ENCODE measurements around the gene CD3E. TPM values are rescaled to one million over a fixed set of nuclear protein-coding genes. Genes with fewer than 3 reads are reported as not detected.

CD3E gene
- total RNA-seq, 2 donors from 2014 or later: 404 to 419 TPM

DNA sequence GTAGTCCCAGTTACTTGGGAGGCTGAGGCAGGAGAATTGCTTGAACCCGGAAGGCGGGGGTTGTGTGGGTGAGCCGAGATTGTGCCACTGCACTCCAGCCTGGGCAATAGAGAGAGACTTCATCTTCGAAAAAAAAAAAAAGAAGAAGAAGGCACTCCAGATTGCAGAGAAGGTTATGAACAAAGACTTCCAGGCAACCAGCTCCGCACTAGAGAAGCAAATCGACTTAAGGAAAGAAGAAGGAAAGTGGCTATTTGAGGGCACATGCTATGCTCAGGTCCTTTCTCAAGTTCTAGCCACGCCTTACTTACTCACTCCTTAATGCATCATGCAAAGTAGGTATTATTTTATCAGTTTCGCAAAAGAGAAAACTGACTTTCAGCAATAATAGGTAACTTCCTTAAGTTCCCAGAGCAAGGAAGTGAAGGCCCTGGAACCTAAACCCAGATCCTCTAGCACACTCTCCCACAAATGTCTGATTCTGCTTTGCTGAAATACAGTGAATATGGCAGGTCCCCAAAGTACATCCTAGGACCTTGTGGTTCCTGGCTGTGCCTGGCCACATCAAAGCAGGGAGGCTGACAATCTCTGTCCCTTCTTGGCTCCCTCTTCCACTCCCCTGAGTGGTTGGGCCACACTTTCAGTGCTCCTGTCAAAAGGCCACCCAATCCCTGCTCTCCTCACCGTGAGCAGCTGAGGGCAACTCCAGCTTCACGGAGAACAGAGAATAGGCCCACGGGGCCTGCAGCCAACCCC, 14.2 kb downstream of the CD3E start:
- H3K4me1 Mint-ChIP-seq (ENCODE audit: low read depth): peaks cover 78% of the 10 kb centered on the region
- H3K4me3 Mint-ChIP-seq: no peak overlapping the region
- H3K36me3 Mint-ChIP-seq (ENCODE audit: insufficient read depth in 2 of 2): peaks cover 5 to 16% of the 10 kb centered on the region in 2 donors
- no peaks in the 10 kb centered on the region for H3K27me3 Mint-ChIP-seq (ENCODE audit: low read depth)
- DNase-seq (no peak), ATAC-seq (replicated peaks in 1 of 2) (no peak)
- H3K27ac Mint-ChIP-seq: no peak overlapping the region
- no peaks in the 10 kb centered on the region for H3K9me3 Mint-ChIP-seq

DNA sequence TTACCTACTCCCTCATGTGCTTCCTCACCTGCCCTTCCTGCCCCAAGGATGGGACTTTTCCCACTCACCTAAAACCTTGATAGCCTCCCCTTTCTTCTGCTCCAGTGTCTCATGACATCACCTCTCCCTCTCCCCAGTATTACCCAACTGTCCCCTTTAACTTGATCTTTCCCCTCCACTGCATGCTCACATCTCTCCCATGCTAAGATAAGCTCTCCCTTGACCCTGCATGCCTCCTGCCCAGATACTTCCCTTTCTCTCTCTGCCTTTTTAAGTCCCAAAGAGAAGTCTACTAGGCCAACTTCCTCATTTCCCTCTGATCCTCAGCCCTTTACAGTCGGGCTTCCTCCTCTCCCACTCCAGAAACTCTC, 14.8 kb downstream of the CD3E start:
- Mint-ChIP-seq H3K4me1 (ENCODE audit: low read depth) (peaks cover 72% of the 10 kb centered on the region), H3K27ac (peak overlapping the region; percentile 18), H3K27me3 (ENCODE audit: low read depth) (no peaks in the 10 kb centered on the region), H3K4me3 (no peak overlapping the region), H3K36me3 (ENCODE audit: insufficient read depth in 2 of 2) (peaks cover 2 to 15% of the 10 kb centered on the region in 2 donors), H3K9me3 (no peaks in the 10 kb centered on the region)
- DNase-seq (no peak), ATAC-seq (replicated peaks in 1 of 2) (no peak)

- peak overlapping the region; percentile 17 for H3K27ac Mint-ChIP-seq
- H3K4me3 Mint-ChIP-seq: no peak overlapping the region
- DNase-seq (no peak), ATAC-seq (replicated peaks in 1 of 2) (no peak)
- peaks cover 2 to 10% of the 10 kb centered on the region in 2 donors for H3K36me3 Mint-ChIP-seq (ENCODE audit: insufficient read depth in 2 of 2)
- no peaks in the 10 kb centered on the region for H3K9me3 Mint-ChIP-seq
- H3K27me3 Mint-ChIP-seq (ENCODE audit: low read depth): no peaks in the 10 kb centered on the region
- H3K4me1 Mint-ChIP-seq (ENCODE audit: low read depth): peaks cover 62% of the 10 kb centered on the region
These were observed 16.0 kb downstream of the CD3E start for GRCh38 chr11:118320515-118320914.

DNA sequence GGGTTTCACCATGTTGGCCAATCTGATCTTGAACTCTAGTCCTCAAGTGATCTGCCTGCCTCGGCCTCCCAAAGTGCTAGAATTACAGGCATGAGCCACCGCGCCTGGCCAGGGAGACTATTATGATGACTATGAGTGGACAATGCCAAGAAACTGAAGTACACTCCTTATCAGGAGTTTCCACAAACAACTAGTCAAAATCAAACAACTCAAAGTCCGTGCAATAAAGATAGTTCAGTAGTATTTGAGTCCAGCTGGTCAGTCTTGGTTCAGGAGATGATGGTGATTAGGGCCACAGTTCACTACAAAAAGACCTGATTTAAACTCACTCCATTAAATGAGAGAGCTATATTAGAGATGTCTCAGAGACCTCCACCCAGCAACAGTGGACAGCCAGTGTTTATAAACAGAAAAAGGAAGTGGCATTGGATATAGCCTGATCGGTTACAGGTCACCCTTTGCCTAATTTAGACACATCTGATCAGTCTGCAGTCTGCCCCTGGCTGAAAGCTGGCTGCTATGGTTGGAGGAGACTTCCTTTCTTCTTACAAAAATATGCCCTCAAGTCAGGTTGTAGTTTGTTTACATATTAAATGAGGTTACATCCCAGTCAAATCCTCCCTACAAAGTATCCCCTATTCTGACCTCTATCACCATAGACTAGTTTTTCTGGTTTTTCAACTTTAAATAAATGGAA, 17.0 kb downstream of the CD3E start:
- no peaks in the 10 kb centered on the region for H3K9me3 Mint-ChIP-seq
- H3K36me3 Mint-ChIP-seq (ENCODE audit: insufficient read depth in 2 of 2): peaks cover 2 to 7% of the 10 kb centered on the region in 2 donors
- H3K4me1 Mint-ChIP-seq (ENCODE audit: low read depth): peaks cover 52% of the 10 kb centered on the region
- no peaks in the 10 kb centered on the region for H3K27me3 Mint-ChIP-seq (ENCODE audit: low read depth)
- no peak overlapping the region for H3K27ac Mint-ChIP-seq
- ATAC-seq (replicated peaks in 1 of 2) (no peak), DNase-seq (no peak)
- H3K4me3 Mint-ChIP-seq: no peak overlapping the region

DNA sequence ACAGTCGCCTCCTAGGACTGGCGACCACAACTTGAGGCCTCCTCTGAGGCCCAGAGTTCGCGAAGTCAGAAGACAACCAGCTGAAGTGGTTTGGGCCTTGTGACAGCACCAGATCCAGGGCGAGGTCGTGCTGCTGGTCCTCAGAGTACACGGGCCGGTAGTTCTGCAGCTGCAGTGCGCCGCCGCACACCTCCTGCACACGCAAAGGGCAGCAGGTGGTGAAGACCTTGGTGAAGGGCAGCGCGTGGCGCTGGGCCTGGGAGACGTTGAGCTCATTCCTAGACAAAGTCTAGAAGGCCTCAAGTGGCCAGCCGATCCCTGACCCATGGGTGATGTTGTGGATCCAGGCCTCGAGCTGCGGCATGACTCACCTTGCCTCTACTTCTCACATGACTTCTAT, 18.2 kb downstream of the CD3E start:
- Mint-ChIP-seq H3K9me3 (no peaks in the 10 kb centered on the region), H3K27me3 (ENCODE audit: low read depth) (no peaks in the 10 kb centered on the region), H3K36me3 (ENCODE audit: insufficient read depth in 2 of 2) (peaks cover 0 to 2% of the 10 kb centered on the region in 2 donors), H3K4me3 (no peak overlapping the region), H3K4me1 (ENCODE audit: low read depth) (peaks cover 42% of the 10 kb centered on the region), H3K27ac (no peak overlapping the region)
- no peak for ATAC-seq (replicated peaks in 1 of 2)
- DNase-seq: no peak

DNA sequence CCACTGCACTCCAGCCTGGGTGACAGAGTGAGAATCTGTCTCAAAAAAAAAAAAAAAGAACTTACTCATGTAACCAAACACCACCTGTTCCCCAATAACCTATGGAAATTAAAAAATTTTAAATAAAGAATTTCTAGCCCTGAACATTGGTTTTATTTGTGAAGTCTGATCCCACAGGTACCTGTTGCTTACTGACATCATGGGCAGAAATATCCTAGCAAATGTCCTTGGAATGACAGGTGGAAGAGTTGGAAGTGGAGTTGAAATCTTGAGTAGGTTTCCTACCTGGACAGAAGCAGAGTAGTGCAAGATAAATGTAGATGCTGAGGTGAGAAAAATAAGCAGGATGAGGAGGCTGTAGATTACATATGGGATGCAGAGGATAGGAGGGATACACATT, 20.8 kb downstream of the CD3E start:
- no peak for ATAC-seq (replicated peaks in 1 of 2)
- Mint-ChIP-seq H3K9me3 (peaks cover 0 to 2% of the 10 kb centered on the region in 2 donors), H3K36me3 (ENCODE audit: insufficient read depth in 2 of 2) (no peaks in the 10 kb centered on the region), H3K27ac (no peak overlapping the region), H3K4me3 (no peak overlapping the region), H3K4me1 (ENCODE audit: low read depth) (peaks cover 17% of the 10 kb centered on the region), H3K27me3 (ENCODE audit: low read depth) (no peaks in the 10 kb centered on the region)
- DNase-seq: no peak

- Mint-ChIP-seq H3K4me1 (ENCODE audit: low read depth) (peaks cover 8% of the 10 kb centered on the region), H3K36me3 (ENCODE audit: insufficient read depth in 2 of 2) (peaks cover 2 to 5% of the 10 kb centered on the region in 2 donors), H3K4me3 (no peak overlapping the region), H3K9me3 (peaks cover 0 to 2% of the 10 kb centered on the region in 2 donors), H3K27me3 (ENCODE audit: low read depth) (no peaks in the 10 kb centered on the region), H3K27ac (peak overlapping the region; percentile 74)
- ATAC-seq (replicated peaks in 1 of 2): no peak
- DNase-seq: no peak
These were observed 24.2 kb downstream of the CD3E start for GRCh38 chr11:118328745-118329144.

DNA sequence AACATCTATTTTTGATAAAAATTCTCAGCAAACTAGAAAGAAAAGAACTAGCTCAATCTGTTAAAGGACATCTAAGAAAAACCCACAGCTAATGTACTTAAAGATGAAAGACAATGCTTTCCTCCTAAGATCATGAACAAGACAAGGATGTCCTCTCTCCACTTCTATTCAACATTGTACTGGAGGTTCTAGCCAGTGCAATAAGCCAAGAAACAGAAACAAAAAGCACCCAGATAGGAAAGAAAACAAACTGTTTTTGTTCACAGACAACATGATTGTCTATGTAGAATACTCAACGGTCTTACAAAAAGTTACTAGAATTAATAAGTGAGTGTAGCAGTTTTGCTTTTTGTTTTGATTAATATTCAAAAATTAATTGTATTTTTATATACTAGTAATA, 30.2 kb downstream of the CD3E start:
- Mint-ChIP-seq H3K4me3 (peak overlapping the region; percentile 40 to 77), H3K27me3 (ENCODE audit: low read depth) (no peaks in the 10 kb centered on the region), H3K27ac (peak overlapping the region; percentile 88), H3K9me3 (no peaks in the 10 kb centered on the region), H3K4me1 (ENCODE audit: low read depth) (peaks cover 54% of the 10 kb centered on the region), H3K36me3 (ENCODE audit: insufficient read depth in 2 of 2) (peaks cover 8 to 19% of the 10 kb centered on the region in 2 donors)
- DNase-seq (no peak), ATAC-seq (replicated peaks in 1 of 2) (no peak)

- H3K4me1 Mint-ChIP-seq (ENCODE audit: low read depth): peaks cover 76% of the 10 kb centered on the region
- peak; percentile 89 for DNase-seq
- peak overlapping the region; percentile 99 for H3K27ac Mint-ChIP-seq
- H3K27me3 Mint-ChIP-seq (ENCODE audit: low read depth): no peaks in the 10 kb centered on the region
- ATAC-seq (replicated peaks in 1 of 2): peak; percentile 73 to 74
- peaks cover 17 to 23% of the 10 kb centered on the region in 2 donors for H3K36me3 Mint-ChIP-seq (ENCODE audit: insufficient read depth in 2 of 2)
- H3K4me3 Mint-ChIP-seq: peak overlapping the region; percentile 86 to 90
- no peaks in the 10 kb centered on the region for H3K9me3 Mint-ChIP-seq
These were observed 34.1 kb downstream of the CD3E start for GRCh38 chr11:118338637-118339061.

DNA sequence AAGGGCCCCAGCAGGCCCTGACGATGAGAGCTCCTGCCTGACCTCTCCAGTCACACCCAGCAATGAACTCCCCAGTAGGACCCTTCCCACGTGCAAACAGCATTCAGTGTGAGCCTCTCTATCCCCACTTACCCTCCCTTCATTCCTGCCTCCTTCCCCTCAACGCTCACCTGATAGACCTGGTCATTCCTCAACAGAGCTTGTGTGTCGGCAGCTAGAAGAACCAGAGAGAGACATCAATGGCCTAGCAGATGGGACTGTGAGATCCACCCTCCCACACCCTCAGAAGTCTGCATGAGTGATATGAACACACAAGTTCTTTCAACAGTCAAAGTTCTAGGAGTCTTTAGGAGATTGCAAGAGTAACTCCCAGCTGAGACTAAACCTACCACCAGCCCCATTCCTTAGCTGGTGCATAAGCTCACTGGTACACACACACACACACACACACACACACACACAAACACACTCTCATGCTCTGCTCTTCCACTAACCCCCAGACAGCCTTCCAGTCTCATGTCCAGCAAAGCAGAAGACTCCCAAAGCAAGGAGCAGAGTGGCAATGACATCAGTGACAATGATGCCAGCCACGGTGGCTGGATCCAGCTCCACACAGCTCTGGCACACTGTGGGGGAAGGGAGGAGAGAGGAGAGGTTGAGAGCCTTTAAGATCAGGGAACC, 34.9 kb downstream of the CD3E start:
- H3K27me3 Mint-ChIP-seq (ENCODE audit: low read depth): no peaks in the 10 kb centered on the region
- H3K4me3 Mint-ChIP-seq: peak overlapping the region; percentile 86 to 90
- peak overlapping the region; percentile 99 for H3K27ac Mint-ChIP-seq
- peaks cover 17 to 26% of the 10 kb centered on the region in 2 donors for H3K36me3 Mint-ChIP-seq (ENCODE audit: insufficient read depth in 2 of 2)
- ATAC-seq (replicated peaks in 1 of 2) (no peak), DNase-seq (peak in 1 of 2 donors; percentile 35)
- H3K4me1 Mint-ChIP-seq (ENCODE audit: low read depth): peaks cover 75% of the 10 kb centered on the region
- H3K9me3 Mint-ChIP-seq: no peaks in the 10 kb centered on the region

- Mint-ChIP-seq H3K27ac (peak overlapping the region; percentile 99), H3K27me3 (ENCODE audit: low read depth) (no peaks in the 10 kb centered on the region), H3K4me3 (peak overlapping the region; percentile 86 to 90), H3K9me3 (no peaks in the 10 kb centered on the region), H3K4me1 (ENCODE audit: low read depth) (peaks cover 74% of the 10 kb centered on the region), H3K36me3 (ENCODE audit: insufficient read depth in 2 of 2) (peaks cover 26 to 34% of the 10 kb centered on the region in 2 donors)
- DNase-seq (no peak), ATAC-seq (replicated peaks in 1 of 2) (no peak)
These were observed 35.9 kb downstream of the CD3E start for GRCh38 chr11:118340449-118340848.

GRCh38 chr11:118341261-118341660, 36.7 kb downstream of the CD3E start:
- no peaks in the 10 kb centered on the region for H3K9me3 Mint-ChIP-seq
- peak overlapping the region; percentile 86 to 90 for H3K4me3 Mint-ChIP-seq
- peak overlapping the region; percentile 99 for H3K27ac Mint-ChIP-seq
- DNase-seq: no peak
- ATAC-seq (replicated peaks in 1 of 2): no peak
- peaks cover 77% of the 10 kb centered on the region for H3K4me1 Mint-ChIP-seq (ENCODE audit: low read depth)
- no peaks in the 10 kb centered on the region for H3K27me3 Mint-ChIP-seq (ENCODE audit: low read depth)
- H3K36me3 Mint-ChIP-seq (ENCODE audit: insufficient read depth in 2 of 2): peaks cover 29 to 38% of the 10 kb centered on the region in 2 donors
